ENCODE results near the gene DDX24. TPM values are rescaled to one million over a fixed set of nuclear protein-coding genes. Genes with fewer than 3 reads are reported as not detected.
"Not testable (repeated sequence)": the region's sequence is repeated elsewhere in the genome, so short reads cannot be mapped to it uniquely, and the experiment has no call there.

DDX24 gene
- polyA plus RNA-seq, 4 donors, result 121 to 173 (median 163) TPM

DNA sequence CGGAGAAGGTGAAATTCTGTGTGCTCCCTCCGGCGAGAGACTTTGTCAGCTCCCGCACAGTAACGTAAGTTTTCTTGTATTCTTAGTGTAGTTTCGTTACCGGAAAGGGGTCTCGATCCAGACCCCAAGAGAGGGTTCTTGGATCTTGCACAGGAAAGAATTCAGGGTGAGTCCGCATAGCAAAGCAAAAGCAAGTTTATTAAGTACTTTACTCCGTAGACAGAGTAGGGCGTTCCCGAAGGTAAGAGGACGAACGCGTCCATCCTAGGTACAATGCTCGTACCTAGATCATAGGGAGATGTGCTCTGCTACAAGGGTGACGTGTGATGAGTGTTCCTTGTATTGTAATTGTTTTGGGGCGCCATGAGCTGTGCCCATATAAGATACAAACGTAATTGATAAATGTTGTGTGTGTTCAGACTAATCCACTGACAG lies 401 bp upstream of the DDX24 start:
- no peak for DNase-seq (ENCODE audit: low read depth in 4 of 4, low spot score in 3 of 4)

DNA sequence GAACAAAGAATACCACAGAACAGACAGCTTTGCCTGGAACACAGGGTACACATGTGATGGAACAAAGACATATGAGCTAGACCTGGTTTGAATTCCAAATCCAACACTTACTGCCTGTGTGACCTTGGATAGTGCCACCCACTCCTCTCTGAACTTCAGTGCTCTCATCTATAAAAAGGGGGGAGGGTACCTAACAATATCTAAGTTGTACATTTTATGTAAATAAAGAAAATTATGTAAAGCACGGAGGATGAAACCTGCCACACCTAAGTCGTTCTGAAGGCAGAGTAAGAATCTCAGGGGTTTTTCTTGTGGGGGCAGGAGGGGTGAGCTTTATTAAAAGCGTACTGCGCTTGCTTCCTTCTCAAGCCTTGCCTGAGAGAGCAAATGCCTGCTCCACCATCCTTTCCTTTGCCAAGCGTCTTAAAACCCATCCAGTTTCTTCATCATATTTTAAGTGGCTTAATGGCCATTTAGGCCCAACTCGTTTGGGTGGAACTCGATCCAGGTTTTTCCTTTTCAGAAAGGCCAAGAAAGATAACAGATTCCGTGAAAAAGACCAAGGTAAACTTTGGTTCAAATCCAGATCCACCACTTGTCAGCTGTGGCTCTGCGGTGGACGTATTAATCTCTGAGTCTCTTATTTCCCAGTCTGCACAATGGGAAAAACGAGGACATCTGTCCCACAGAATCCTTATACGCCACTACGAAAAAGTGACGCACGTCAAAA lies 946 bp downstream of the DDX24 start:
- peak in 1 of 4 donors; percentile 39 for DNase-seq (ENCODE audit: low read depth in 4 of 4, low spot score in 3 of 4)

- DNase-seq (ENCODE audit: low read depth in 4 of 4, low spot score in 3 of 4), result no peak
Observed at GRCh38 chr14:94077823-94078222, 3.2 kb downstream of the DDX24 start.

DNA sequence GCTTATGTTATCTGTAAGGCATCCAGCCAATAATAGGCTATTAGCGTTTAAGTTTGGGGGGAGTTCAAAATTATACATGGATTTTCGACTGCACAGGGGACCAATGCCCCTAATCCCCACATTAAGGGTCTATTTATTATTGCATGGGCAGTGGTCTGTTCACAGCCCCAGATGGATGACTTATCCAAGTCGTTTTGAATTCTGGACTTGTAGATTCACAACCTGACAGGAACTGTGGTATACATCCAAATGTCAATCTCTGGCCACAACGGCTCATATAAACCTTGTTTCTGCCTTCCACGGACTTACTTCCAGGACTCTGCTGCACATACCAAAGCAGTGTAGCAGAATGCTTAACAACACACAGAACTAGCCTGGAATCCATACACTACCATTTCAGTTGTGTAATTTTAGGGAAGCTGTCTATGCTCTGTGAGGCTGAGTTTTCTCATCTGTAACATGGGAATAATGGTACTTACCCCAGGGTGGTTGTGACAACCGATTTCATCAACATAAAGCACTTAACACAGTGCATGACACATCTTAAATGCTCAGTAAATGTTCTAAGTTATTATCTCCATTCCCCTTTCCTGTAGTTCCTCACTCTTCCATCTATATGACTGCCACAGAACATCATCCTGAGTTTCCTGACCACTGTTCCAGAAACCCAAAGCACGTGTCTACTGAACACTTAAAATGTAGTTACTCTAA lies 3.7 kb downstream of the DDX24 start:
- DNase-seq (ENCODE audit: low read depth in 4 of 4, low spot score in 3 of 4), result no peak

DNA sequence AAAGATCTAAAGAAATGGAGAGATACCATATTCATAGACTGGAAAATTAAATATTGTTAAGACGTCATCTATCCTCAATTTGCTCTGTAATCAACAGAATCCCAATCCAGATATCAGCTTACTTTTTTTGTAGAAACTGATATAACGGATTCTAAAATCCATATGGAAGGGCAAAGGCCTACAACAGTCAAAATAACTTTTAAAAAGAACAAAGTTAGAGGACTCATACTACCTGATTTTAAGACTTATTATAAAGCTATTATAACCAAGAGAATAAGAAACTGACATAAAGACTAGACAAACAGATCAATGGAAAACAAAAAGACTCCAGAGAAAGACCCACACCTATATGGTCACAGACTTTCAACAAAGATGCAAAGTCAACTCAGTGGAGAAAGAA lies 6.0 kb downstream of the DDX24 start:
- no peak for DNase-seq (ENCODE audit: low read depth in 4 of 4, low spot score in 3 of 4)

DNA sequence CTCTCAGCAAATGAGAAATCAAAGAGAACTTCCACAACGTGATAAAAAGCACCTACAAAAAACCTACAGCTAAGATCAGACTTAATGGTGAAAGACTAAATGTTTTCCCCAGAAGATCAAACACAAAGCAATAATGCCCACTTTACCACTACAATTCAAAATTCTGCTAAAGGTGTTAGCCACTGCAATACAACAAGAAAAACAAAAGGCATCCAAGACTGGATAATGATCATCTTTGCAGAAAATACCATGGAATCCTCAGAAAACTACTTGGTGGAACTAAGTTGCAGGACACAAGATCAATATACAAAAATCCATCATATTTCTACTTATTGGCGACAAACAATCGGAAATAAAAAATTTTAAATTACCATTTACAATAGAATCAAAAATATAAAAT lies 6.5 kb downstream of the DDX24 start:
- no peak for DNase-seq (ENCODE audit: low read depth in 4 of 4, low spot score in 3 of 4)

- DNase-seq (ENCODE audit: low read depth in 4 of 4, low spot score in 3 of 4), result not testable (repeated sequence)
Observed at GRCh38 chr14:94072076-94072475, 8.9 kb downstream of the DDX24 start.

DNA sequence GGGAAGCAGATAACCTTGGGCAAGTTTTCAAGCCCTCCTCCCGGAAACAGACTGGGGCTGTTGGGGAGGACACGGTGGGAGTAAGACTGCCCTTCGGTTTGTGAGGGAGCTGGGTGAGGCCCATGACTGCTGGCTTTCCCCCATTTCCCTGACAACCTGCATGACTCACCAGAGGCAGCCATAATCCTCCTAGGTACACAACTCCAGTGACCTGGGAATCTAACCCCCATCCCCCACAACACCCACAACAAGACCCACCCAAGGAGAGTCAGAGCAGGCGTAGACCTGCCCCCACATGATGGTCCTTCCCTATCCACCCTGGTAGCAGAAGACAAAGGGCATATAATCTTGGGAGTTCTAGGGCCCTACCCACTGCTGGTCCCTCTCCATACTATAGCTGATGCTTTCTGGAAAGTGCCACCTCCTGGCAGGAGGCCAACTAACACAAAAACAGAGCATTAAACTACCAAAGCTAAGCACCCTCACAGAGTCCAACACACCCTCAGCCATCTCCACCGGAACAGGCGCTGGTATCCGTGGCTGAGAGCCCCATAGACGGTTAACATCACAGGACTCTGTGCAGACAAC lies 14.8 kb downstream of the DDX24 start:
- no peak for DNase-seq (ENCODE audit: low read depth in 4 of 4, low spot score in 3 of 4)

DNA sequence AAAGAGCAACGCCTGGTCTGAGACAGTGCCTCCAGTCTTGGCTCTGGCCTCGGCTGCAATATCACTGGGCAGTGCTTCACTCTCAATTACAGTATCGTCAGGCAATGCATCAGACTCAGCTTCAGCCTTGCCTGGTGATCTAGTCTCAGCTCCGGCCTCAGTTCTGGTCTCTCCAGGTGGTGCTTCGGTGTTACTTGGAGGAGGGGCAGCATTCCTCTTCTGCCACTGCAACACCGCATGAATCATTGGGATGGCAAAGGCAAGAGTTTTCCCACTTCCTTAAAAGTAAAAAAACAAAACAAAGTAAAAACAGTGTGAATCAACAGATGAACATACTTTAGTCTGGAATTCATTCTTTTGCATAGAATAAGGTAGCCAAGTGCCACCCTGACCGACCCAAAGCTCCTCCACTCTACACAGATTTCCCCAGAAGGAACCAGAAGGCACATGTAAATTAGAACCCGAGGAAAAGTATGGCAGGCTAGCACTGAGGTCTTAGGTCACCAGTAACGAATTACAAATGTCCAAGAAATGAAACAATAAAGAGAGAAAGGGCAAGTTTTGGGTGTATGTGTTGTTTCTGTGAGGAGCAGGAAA lies 18.6 kb downstream of the DDX24 start:
- no peak for DNase-seq (ENCODE audit: low read depth in 4 of 4, low spot score in 3 of 4)

DNA sequence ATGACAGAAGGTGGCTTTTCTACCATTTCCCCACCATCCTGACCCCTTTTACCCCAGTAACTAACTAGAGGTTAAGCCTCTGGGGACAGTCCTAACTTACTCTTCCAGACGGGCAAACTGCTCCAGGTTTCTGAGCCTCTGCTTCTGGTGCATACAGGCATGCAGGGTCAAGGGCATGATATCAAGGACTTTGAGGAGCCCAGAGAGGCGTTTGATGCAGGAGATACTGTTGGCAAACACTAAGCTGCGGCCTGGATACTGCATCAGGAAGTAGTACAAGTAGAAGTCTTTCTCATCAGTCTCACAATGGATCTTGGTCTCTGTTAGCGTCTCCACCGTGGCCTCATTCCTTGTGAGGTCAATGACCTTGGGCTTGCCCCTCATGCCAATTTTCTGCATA lies 21.0 kb downstream of the DDX24 start:
- no peak for DNase-seq (ENCODE audit: low read depth in 4 of 4, low spot score in 3 of 4)

DNA sequence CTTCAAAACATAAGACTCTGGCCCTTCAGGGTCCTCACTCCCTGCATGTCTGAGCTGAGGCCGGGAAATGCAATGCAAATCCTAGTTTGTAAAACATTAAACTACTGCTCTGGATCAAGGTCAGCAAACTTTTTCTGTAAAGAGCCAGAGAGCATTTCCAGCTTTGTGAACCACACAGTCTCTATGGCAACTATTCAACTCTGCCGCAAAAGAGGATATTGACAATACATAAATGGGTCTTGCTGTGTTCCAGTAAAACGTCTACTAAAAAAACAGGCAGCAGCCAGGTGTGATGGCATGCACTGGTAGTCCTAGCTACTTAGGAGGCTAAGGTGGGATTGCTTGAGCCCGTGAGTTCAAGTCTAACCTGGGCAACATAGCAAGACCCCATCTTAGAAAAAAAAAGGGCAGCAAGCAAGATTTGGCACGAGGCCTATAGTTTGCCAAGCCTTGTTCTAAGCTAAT lies 22.3 kb downstream of the DDX24 start:
- no peak for DNase-seq (ENCODE audit: low read depth in 4 of 4, low spot score in 3 of 4)

- no peak for DNase-seq (ENCODE audit: low read depth in 4 of 4, low spot score in 3 of 4)
Observed at GRCh38 chr14:94058128-94058673, 22.8 kb downstream of the DDX24 start.

GRCh38 chr14:94056579-94057308 lies 24.3 kb downstream of the DDX24 start:
- DNase-seq (ENCODE audit: low read depth in 4 of 4, low spot score in 3 of 4), result peak in 1 of 4 donors; percentile 30

DNA sequence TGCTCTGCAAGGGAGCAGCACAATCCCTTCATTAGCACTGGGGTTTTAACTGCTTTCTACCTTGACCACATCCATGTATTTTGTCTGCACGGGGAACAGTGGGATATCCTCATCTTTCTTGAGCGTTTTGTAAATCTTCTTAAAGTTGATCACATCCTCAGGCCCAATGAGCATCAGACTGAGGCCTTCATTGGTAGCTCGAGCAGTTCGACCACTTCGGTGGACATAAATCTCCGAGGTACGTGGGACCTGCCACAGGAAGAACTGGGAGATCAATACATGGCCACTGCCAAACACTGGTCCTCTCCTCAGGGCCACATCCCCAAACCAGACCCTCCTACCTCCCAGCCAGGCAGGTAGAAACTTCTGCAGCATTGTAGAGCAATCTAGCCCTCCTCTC lies 26.1 kb downstream of the DDX24 start:
- DNase-seq (ENCODE audit: low read depth in 4 of 4, low spot score in 3 of 4), result no peak

DNA sequence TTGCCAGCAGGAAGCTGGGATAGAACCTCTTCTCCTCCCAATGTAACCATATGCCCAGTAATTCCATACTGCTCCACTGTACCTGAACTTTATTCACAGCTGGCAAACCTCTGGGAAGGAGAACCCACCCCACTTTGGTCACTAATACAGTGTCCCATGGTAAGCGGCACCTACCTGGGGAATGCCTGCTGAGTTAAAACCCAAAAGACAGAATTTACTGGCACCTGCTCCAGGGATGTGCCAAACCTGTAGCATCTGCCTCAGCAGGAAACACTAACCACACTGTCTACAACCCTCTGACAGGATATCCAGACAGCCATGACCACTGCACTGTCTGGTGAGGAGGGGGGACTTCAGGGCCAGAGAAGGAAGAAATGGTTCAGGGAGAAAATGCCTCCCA lies 26.6 kb downstream of the DDX24 start:
- no peak for DNase-seq (ENCODE audit: low read depth in 4 of 4, low spot score in 3 of 4)

DNA sequence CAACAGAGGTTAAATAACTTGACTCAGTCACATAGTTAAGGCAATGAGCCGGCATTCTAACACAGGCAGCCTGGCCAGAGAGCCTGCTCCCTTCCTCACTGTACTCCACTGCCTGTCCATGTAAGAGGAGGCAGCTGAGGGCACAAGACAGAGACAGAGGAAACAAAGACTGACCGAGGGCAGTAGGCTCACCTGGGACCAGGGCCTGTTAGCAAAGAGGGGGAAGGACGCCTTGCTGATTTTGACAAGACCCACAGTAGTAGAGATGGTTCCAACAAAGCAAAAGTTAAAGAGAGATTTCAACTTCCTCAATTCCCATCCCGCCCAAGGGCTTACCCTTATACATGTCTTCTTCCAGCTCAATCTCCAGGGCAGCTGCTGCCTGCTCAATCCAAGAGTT lies 28.3 kb downstream of the DDX24 start:
- DNase-seq (ENCODE audit: low read depth in 4 of 4, low spot score in 3 of 4), result no peak

DNA sequence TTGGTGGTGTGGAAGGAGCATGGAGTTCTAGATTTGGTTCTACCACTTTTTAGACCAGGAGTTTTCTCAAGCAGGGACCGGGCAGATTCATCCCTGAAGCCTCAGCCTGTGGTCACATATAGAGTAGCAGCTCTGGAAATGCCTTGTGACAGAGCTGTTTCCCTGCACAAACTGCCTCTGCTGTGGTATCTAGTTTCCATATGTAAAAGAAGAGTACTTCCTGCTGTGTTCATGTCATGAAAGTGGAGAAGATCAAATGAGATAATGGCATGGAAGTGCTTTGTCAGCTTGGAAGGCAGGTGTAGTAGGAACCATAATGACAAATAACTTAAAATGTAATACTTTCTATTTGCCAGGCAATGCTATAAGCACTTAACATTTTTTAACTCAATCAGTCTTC lies 28.8 kb downstream of the DDX24 start:
- DNase-seq (ENCODE audit: low read depth in 4 of 4, low spot score in 3 of 4), result no peak

DNA sequence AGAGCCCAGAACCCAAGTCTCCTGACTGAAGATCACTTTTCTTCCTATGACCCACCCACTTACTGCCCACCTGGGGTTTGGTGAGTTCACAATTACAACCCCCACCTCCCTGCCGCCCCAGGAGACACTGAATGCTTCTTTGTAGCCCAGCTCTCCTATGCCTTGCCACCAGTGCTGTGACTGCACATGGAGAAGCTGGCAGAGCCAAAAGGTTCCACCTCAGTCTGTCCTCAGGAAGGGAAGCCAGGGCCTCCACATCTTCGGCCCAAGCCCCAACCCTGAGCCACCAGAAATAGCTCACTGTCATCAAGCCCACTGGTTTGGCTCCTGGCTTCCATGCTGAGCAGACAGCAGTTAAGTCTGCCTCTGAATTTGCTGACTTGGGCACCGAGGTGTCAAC lies 29.2 kb downstream of the DDX24 start:
- DNase-seq (ENCODE audit: low read depth in 4 of 4, low spot score in 3 of 4), result no peak

- no peak for DNase-seq (ENCODE audit: low read depth in 4 of 4, low spot score in 3 of 4)
Observed at GRCh38 chr14:94051115-94051514, 29.9 kb downstream of the DDX24 start.

GRCh38 chr14:94050231-94050880 lies 30.6 kb downstream of the DDX24 start:
- DNase-seq (ENCODE audit: low read depth in 4 of 4, low spot score in 3 of 4), result no peak
